ENCODE measurements around the gene MALT1.

DNA sequence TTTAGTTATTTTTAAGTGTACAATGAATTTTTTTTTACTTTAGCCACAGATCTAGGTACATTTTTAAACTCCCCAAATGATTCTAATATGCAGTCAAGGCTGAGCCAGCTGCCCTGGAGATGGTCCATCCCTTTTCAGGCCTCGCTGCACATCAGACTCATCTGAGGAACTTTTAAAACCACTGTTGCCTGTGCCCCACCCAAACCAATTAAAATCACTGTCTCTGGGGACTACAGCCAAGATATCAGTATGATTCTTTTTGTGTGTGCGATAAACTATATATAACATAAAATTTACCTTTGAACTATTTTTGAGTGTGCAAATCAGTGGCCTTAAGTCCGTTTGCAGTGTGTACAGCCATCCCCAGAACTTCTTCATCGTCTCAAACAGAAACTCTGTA lies 9.1 kb upstream of the MALT1 start:
- TF ChIP-seq, protein P1, sequence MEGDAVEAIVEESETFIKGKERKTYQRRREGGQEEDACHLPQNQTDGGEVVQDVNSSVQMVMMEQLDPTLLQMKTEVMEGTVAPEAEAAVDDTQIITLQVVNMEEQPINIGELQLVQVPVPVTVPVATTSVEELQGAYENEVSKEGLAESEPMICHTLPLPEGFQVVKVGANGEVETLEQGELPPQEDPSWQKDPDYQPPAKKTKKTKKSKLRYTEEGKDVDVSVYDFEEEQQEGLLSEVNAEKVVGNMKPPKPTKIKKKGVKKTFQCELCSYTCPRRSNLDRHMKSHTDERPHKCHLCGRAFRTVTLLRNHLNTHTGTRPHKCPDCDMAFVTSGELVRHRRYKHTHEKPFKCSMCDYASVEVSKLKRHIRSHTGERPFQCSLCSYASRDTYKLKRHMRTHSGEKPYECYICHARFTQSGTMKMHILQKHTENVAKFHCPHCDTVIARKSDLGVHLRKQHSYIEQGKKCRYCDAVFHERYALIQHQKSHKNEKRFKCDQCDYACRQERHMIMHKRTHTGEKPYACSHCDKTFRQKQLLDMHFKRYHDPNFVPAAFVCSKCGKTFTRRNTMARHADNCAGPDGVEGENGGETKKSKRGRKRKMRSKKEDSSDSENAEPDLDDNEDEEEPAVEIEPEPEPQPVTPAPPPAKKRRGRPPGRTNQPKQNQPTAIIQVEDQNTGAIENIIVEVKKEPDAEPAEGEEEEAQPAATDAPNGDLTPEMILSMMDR (conservative IDR thresholded peaks at IDR 0.05), result no peak
- TF ChIP-seq EZH2 (IDR thresholded peaks at IDR 0.05; ENCODE audit: low read depth), result no peak
